ENCODE data around the gene CCL13.
"Not testable (repeated sequence)": the region's sequence is repeated elsewhere in the genome, so short reads cannot be mapped to it uniquely, and the experiment has no call there.

The CCL13 gene
- long read RNA-seq, donor 1, partial matches to known transcripts: 0 of 1 reads
- long read RNA-seq, donor 1, other reads (novel, unspliced or antisense): 0 of 1 reads
- long read RNA-seq, donor 2: 0 reads
- long read RNA-seq, donor 3: 0 reads
- long read RNA-seq, donor 4: 0 reads
- long read RNA-seq, donor 5: 0 reads
- long read RNA-seq, donor 6: 0 reads
- long read RNA-seq, donor 7: 0 reads
- long read RNA-seq, donor 8, partial matches to known transcripts: 0 of 1 reads
- long read RNA-seq, donor 8, other reads (novel, unspliced or antisense): 0 of 1 reads

- no peak for DNase-seq
These were observed at the start of gene CCL13 for GRCh38 chr17:34356194-34356593. Gene CCL13 (plus strand): TSS chr17:34356480. CDS start chr17:34356527, 47 bp downstream.

GRCh38 chr17:34307110-34307509 lies 49.2 kb upstream of the CCL13 start:
- DNase-seq: no peak

GRCh38 chr17:34308371-34308770 lies 47.9 kb upstream of the CCL13 start:
- DNase-seq: no peak

DNA sequence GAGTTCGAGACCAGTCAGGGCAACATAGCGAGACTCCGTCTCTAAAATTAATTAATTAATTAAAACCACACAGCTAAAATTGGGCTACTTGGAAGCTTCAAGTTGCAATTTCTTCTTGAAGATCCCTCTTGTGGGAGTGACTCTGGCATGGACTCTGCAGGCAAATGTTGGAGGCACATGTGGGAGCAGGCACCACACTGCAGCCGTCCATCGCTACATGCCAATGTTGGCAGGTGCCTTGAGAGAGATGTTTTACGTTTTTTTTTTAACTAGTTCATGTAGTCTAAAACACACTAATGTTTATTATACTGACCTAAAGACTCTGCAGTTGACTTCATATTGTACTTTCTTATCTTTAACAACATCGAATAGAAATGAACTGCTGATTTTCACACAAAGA lies 45.0 kb upstream of the CCL13 start:
- DNase-seq: no peak

DNA sequence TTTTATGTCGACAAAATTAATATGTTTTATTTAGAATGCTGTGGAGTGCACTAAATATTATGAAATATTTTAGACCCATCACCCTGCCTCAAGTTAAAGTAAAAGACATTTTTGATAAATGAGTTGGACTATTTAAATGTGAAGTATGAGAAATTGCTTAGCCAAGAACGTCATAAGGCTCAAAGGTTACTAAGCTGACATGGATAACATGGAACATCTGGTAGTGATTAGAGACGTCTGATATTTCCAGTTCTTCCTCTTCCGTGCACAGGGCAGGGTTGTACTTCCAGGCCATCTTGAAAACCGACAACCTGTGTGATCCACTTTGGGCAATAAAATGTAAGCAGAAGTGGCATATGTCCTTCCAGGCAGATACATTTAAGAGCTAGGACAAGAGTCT lies 44.2 kb upstream of the CCL13 start:
- DNase-seq: no peak

DNA sequence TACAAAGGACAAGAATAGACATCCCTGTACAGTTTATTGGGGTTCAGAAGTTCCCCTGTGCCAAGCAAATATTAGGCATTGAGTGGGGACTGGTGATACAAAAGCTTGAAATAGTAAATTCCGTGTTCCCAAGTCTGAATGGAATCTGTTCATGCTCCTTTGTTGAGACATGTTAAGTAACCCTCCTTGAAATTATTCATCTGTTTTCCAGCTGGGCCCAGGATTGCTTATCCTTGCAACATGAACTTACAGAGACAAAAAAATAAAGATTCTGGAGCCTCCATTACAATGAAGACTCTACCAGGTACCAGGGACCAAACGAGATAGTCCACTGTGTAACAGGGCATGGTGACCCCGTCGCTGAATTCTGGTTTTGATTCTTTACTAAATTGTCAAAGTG lies 43.1 kb upstream of the CCL13 start:
- DNase-seq: no peak

DNA sequence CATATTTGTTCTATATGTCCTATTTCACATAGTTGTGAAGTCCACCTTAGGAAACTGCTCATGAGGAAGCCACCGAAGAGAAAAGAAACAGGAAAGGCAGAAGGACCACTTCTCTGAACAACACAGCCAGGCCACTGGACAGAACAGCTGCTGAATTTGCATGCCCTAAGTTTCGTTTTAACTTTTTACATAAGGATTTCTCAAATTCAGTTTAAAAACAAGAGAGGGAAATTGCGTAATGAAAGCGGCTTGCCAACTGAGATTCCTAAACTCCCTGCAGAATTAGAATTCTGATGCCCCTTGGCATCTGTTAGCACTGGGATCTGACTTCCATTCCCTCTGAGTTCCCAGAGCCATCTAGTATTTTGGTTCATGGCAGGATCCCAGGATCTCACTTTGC lies 42.0 kb upstream of the CCL13 start:
- DNase-seq: no peak

DNA sequence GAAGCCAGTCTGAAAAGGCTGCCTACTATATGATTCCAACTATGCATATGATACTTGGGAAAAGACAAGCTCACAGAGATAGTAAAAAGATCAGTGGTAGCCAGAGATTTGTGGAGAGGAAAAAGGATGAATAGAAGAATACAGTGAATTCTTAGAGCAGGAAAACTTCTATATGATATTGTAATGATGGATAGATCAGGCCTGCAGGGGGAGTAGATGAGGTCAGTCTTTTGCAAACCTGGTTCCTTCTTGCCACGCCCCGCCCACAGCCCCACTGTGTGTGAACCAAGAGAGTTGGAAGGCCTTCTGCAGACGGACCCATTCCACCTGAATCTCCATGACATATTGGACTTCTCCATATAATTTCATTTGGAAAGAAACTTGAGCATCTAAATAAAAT lies 37.8 kb upstream of the CCL13 start:
- DNase-seq: no peak

DNA sequence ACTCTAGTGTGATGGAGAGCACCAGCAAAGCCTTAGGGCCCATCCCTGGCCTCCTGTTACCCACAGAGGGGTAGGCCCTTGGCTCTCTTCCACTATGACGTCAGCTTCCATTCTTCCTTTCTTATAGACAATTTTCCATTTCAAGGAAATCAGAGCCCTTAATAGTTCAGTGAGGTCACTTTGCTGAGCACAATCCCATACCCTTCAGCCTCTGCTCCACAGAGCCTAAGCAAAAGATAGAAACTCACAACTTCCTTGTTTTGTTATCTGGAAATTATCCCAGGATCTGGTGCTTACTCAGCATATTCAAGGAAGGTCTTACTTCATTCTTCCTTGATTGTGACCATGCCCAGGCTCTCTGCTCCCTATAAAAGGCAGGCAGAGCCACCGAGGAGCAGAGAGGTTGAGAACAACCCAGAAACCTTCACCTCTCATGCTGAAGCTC lies 37.2 kb upstream of the CCL13 start, which contains the start of gene CCL8:
CCL8 (plus strand) TSS at position 397 of the 445 bp plus-strand sequence. CDS start 67 bp downstream, outside the sequence.
- no peak for DNase-seq

- no peak for DNase-seq
These were observed 34.3 kb upstream of the CCL13 start for GRCh38 chr17:34321964-34322363.

- DNase-seq: not testable (repeated sequence)
These were observed 28.7 kb upstream of the CCL13 start for GRCh38 chr17:34327580-34327979.

- DNase-seq: no peak
These were observed 18.6 kb upstream of the CCL13 start for GRCh38 chr17:34337701-34338100.

DNA sequence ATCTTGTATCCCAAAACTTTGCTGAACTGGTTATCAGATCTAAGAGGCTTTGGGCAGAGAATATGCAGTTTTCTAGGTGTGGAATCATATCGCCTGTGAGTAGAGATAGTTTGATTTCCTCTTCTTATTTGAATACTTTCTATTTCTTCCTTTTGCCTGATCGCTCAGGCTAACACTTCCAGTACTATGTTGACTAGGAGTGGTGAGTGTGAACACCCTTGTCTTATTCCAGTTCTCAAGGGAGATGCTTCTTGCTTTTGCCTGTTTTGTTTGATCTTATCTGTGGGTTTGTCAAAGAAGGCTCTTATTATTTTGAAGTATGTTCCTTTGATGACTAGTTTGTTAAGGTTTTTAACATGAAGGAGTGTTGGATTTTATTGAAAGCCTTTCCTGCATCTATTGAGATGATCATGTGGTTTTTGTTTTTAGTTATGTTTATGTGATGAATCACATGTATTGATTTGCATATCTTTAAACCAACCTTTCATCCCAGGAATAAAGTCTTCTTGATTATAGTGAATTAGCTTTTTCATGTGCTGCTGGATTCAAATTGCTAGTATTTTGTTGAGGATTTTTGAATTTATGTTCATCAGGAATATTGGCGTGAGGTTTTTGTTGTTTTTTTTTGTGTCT lies 17.0 kb upstream of the CCL13 start:
- no peak for DNase-seq

GRCh38 chr17:34341916-34342315 lies 14.4 kb upstream of the CCL13 start:
- DNase-seq: no peak

- no peak for DNase-seq
These were observed 9.2 kb upstream of the CCL13 start for GRCh38 chr17:34347063-34347462.

DNA sequence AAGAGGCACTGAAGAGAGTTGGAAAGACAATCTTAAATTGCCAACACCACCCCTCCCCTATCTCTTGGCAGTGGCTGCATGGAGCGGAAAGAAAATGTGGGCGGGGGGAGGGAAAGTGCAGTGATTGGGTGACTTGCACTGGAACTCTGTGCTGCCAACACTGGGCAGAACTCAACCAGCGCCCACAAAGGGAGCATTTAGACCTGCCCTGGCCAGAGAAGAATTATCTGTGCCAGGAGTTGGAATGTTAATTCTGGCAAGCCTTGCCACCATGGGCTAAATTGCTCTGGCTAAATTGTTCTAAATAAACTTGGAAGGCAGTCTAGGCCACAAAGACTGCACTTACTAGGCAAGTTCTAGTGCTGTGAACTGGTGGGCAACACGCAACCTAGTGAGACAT lies 6.5 kb upstream of the CCL13 start:
- DNase-seq: no peak

GRCh38 chr17:34351096-34351495 lies 5.2 kb upstream of the CCL13 start:
- no peak for DNase-seq

DNA sequence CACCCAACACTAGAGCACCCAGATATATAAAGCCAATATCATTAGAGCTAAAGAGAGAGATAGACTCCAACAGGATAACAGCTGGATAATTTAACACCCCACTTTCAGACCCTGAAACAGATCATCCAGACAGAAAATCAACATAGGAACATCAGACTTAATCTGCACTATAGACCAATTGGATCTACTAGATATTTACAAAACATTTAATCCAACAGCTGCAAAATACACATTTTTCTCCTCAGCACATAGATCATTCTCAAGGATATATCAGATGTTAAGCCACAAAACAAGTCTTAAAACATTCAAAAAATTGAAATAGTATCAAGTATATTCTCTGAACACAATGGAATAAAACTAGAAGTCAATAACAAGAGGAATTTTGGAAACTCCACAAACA lies 4.1 kb upstream of the CCL13 start:
- DNase-seq: no peak

DNA sequence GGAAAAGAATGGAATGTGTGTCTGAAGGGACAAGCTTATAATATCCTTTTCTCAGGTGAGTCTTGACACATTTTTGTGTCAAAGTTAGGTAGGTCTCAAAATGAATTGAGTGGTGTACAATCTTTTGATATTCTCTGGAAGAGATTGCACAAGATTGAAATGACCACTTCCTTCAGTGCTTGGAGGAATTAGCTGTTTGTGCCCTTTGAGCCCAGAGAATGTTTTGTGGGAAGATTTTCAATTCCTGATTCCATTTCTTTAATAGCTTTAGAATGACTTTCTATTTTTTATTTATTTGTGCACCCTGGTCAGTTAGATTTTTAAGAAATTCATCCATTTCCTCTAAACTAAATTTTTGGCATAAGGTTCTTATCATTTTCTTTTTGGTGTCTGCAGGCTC lies 1.6 kb upstream of the CCL13 start:
- no peak for DNase-seq

- no peak for DNase-seq
These were observed 1.1 kb downstream of the CCL13 start for GRCh38 chr17:34357398-34357797.

GRCh38 chr17:34358631-34359030 lies 2.4 kb downstream of the CCL13 start:
- no peak for DNase-seq

GRCh38 chr17:34360601-34361270 lies 4.5 kb downstream of the CCL13 start:
- no peak for DNase-seq

DNA sequence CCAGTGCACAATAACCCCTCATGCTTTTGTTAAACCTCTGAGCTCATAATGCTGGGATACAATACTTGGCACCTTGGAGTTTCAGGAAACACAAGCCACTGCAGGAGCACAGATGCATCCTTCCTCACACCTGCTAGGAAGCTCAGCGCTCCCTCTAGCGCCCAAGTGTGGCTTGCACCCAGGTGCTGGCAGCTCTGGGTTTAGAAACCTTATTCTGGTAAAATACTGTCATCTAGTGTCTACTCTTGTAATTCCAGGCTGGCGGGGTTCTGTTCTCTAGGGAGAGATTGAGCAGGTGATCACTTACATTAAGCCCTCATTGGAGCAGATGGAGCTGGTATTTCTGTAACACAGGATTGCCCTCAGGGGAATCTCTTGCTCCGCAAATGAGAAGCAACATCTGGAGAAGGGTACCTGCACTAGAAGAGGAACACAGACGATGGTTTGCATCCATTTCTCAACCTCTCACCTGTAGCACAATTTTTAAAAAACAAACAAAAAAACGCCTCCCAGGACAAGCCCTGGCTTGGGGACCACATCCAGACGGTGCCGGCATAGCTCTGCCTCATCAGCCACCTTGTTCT lies 5.3 kb downstream of the CCL13 start:
- peak; percentile 62 for DNase-seq

Data from right kidney (tissue), 9 donors.